HG02938 (cell line): Measurements from ENCODE around the gene FOXL2.

ENCODE experiments used
- ATAC-seq: cut with Tn5 transposase; IDR thresholded peaks from one replicate; pipeline ENCODE4 v1.9.1; 2021; ENCODE audit warnings: mild to moderate bottlenecking, moderate library complexity; ENCODE audit not compliant: unreplicated experiment

FOXL2 gene

GRCh38 chr3:138946663-138947494 lies at the start of gene FOXL2, which contains the start of gene FOXL2NB:
FOXL2 (minus strand) TSS chr3:138947137; CDS start chr3:138946722, 415 bp downstream.
FOXL2NB (plus strand) TSS chr3:138947217; CDS start chr3:138947365, 148 bp downstream.
- ATAC-seq, result no peak

- ATAC-seq, result no peak
Observed at GRCh38 chr3:138995706-138996105, 48.8 kb upstream of the FOXL2 start.

GRCh38 chr3:138987181-138987580 lies 40.2 kb upstream of the FOXL2 start:
- ATAC-seq, result no peak

- no peak for ATAC-seq
Observed at GRCh38 chr3:138985932-138986331, 39.0 kb upstream of the FOXL2 start.

- ATAC-seq, result no peak
Observed at GRCh38 chr3:138984816-138985215, 37.9 kb upstream of the FOXL2 start.

GRCh38 chr3:138976047-138976446 lies 29.1 kb upstream of the FOXL2 start:
- no peak for ATAC-seq

- no peak for ATAC-seq
Observed at GRCh38 chr3:138975351-138975750, 28.4 kb upstream of the FOXL2 start.

- ATAC-seq, result no peak
Observed at GRCh38 chr3:138974462-138974861, 27.5 kb upstream of the FOXL2 start.

- ATAC-seq, result no peak
Observed at GRCh38 chr3:138972941-138973340, 26.0 kb upstream of the FOXL2 start.

- ATAC-seq, result no peak
Observed at GRCh38 chr3:138971766-138972320, 24.9 kb upstream of the FOXL2 start.

- no peak for ATAC-seq
Observed at GRCh38 chr3:138964923-138965322, 18.0 kb upstream of the FOXL2 start.

GRCh38 chr3:138964264-138964663 lies 17.3 kb upstream of the FOXL2 start:
- ATAC-seq, result no peak

GRCh38 chr3:138962854-138963560 lies 16.1 kb upstream of the FOXL2 start:
- ATAC-seq, result no peak

- ATAC-seq, result no peak
Observed at GRCh38 chr3:138960417-138960852, 13.5 kb upstream of the FOXL2 start.

- no peak for ATAC-seq
Observed at GRCh38 chr3:138950701-138951100, 3.8 kb upstream of the FOXL2 start.

GRCh38 chr3:138950006-138950644 lies 3.2 kb upstream of the FOXL2 start:
- no peak for ATAC-seq

- no peak for ATAC-seq
Observed at GRCh38 chr3:138949445-138950005, 2.6 kb upstream of the FOXL2 start.

GRCh38 chr3:138949002-138949418 lies 2.1 kb upstream of the FOXL2 start:
- ATAC-seq, result no peak

GRCh38 chr3:138948371-138949001 lies 1.5 kb upstream of the FOXL2 start:
- no peak for ATAC-seq

GRCh38 chr3:138947495-138948121 lies 671 bp upstream of the FOXL2 start:
- no peak for ATAC-seq
